Tibial nerve (tissue), 4 donors: ENCODE results near the gene TDRD9. TPM values are rescaled to one million over a fixed set of nuclear protein-coding genes. Genes with fewer than 3 reads are reported as not detected.

Experiments
- DNase-seq, 2 donors: peaks; one replicate each; pipeline ENCODE4 v3.0.0-alpha.2; 2019; ENCODE audit warnings: low spot score in 2 of 2
- H3K27ac ChIP-seq, 4 donors: fragments of 200-600 bp; sonication (generic) in 3 of 4; one replicate each; pipeline ENCODE4 v1.5.1; 2017 to 2019; ENCODE audit warnings: mild to moderate bottlenecking in 1 of 4
- H3K27me3 ChIP-seq, 2 donors: fragments of 200-600 bp; sonication (generic) in 1 of 2; one replicate each; pipeline versions ENCODE4 v1.5.1 to v1.6.0; 2017 to 2019
- H3K36me3 ChIP-seq, 3 donors: fragments of 200-600 bp; sonication (generic); one replicate each; pipeline ENCODE4 v1.5.1; 2018 to 2019
- H3K4me1 ChIP-seq, 4 donors: fragments of 200-600 bp; sonication (generic) in 3 of 4; one replicate each; pipeline ENCODE4 v1.5.1; 2017 to 2019
- H3K4me3 ChIP-seq, 4 donors: fragments of 200-600 bp; sonication (generic) in 3 of 4; one replicate each; pipeline ENCODE4 v1.5.1; 2017 to 2019; ENCODE audit warnings: mild to moderate bottlenecking in 1 of 4, moderate library complexity in 1 of 4
- H3K9me3 ChIP-seq, 4 donors: fragments of 200-600 bp; sonication (generic) in 3 of 4; one replicate each; pipeline ENCODE4 v1.5.1; 2017 to 2019
- CTCF ChIP-seq, 5 experiments: fragments of 200-600 bp in 3 of 5; fragments of 450-650 bp in 2 of 5; sonication (generic) in 3 of 5; IDR thresholded peaks; one replicate each; pipeline ENCODE4 v1.5.1; 2016 to 2019; ENCODE audit warnings: antibody characterized with exemption in 5 of 5, mild to moderate bottlenecking in 3 of 5, moderate library complexity in 2 of 5
- EP300 ChIP-seq, 2 donors: sonication (generic); formaldehyde crosslinking; IDR thresholded peaks; one replicate each; pipeline ENCODE4 v1.6.1; 2017; ENCODE audit warnings: antibody characterized with exemption in 2 of 2, mild to moderate bottlenecking in 1 of 2
- POLR2A ChIP-seq, 2 donors: fragments of 450-650 bp; IDR thresholded peaks; one replicate each; pipeline ENCODE4 v1.6.1; 2017; ENCODE audit warnings: antibody characterized with exemption in 2 of 2, mild to moderate bottlenecking in 2 of 2, moderate library complexity in 2 of 2
- WGBS, 2 donors: methylation state at CpG; one replicate each; pipeline ENCODE4 v1.1.5; 2018; 5-methylcytosine and 5-hydroxymethylcytosine counted together
- total RNA-seq, 4 donors: library from RNA; depleted of rRNA; stranded (reverse); fragments of >200 nt; gene quantifications; one replicate each; pipeline ENCODE4 v1.1.0, GENCODE V29; 2016

Gene TDRD9
- total RNA-seq, 4 donors from 2014 or later, result under 0.01 to 1.9 (median 1.4) TPM

- no peaks in the 10 kb centered on the region for H3K27me3 ChIP-seq
- WGBS, 2 donors, result 82 to 87% methylated on average over 5 of the region's 5 CpGs
- no peaks in the 10 kb centered on the region for H3K4me1 ChIP-seq
- TF ChIP-seq CTCF (IDR thresholded peaks at IDR 0.05) (no peak), POLR2A (IDR thresholded peaks at IDR 0.05) (no peak), EP300 (IDR thresholded peaks at IDR 0.05) (no peak)
- no peak overlapping the region for H3K27ac ChIP-seq
- H3K4me3 ChIP-seq, result no peak overlapping the region
- no peaks in the 10 kb centered on the region for H3K36me3 ChIP-seq
- no peak for DNase-seq
- peaks cover 0 to 13% (median 0%) of the 10 kb centered on the region in 4 donors for H3K9me3 ChIP-seq
Measured at GRCh38 chr14:103984196-103984595, 55.9 kb downstream of the TDRD9 start.

DNA sequence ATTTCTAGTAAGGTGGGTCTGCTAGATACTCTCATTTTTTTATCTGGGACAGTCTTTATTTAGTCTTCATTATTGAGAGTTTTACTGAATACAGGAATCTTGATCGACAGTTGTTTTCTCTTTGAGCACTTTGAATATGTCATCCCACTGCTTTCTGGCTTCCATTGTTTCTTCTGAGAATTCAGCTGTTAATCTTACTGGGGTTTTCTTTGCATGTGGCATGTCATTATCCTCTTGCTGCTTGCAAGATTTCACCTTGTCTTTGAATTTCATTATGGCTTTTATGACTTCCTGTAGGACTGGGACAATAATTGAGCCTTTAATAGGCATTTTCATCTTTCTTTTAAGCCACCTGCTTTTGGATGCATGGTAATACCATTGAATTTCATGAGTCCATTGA lies 60.8 kb downstream of the TDRD9 start:
- TF ChIP-seq CTCF (IDR thresholded peaks at IDR 0.05) (no peak), EP300 (IDR thresholded peaks at IDR 0.05) (no peak), POLR2A (IDR thresholded peaks at IDR 0.05) (no peak)
- Histone ChIP-seq H3K27ac (no peak overlapping the region), H3K4me3 (no peak overlapping the region), H3K27me3 (no peaks in the 10 kb centered on the region), H3K4me1 (no peaks in the 10 kb centered on the region), H3K36me3 (no peaks in the 10 kb centered on the region), H3K9me3 (peaks cover 0 to 20% (median 0%) of the 10 kb centered on the region in 4 donors)
- 89 to 92% methylated on average over 1 of the region's 1 CpG for WGBS, 2 donors
- no peak for DNase-seq

GRCh38 chr14:103989964-103990363 lies 61.7 kb downstream of the TDRD9 start:
- Histone ChIP-seq H3K27ac (no peak overlapping the region), H3K27me3 (no peaks in the 10 kb centered on the region), H3K9me3 (peaks cover 0 to 20% (median 0%) of the 10 kb centered on the region in 4 donors), H3K4me1 (no peaks in the 10 kb centered on the region), H3K4me3 (no peak overlapping the region), H3K36me3 (no peaks in the 10 kb centered on the region)
- TF ChIP-seq POLR2A (IDR thresholded peaks at IDR 0.05) (no peak), CTCF (IDR thresholded peaks at IDR 0.05) (no peak), EP300 (IDR thresholded peaks at IDR 0.05) (no peak)
- WGBS, 2 donors, result 91 to 97% methylated on average over 4 of the region's 4 CpGs
- DNase-seq, result no peak

DNA sequence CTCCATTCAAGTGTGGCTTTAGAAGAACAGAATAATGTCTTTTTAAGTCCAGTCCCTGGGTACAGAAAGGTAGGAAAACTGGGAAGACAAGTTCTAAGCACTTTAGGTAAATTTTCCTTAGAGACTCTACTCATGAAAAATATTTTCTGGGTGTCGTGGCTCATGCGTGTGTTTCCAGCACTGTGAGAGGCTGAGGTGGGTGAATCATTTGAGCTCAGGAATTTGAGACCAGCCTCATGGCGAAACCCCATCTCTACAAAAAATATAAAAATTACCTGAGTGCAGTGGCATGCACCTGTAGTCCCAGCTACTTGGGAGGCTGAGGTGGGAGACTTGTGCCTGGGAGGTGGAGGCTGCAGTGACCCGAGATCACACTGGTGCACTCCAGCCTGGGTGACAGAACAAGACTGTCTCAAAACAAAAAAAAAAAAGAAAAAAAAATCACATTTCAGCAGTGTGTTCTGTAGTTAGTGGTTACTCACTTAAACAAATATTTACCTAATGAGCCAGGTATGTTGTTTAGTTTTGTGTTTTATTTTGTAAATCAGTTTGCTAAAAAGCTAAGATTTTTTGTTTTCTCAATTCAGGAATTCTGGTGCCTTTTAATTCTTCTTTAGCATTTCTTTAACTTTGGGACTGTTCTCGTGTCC lies 66.4 kb downstream of the TDRD9 start:
- H3K4me3 ChIP-seq, result no peak overlapping the region
- no peak for DNase-seq
- H3K27me3 ChIP-seq, result no peaks in the 10 kb centered on the region
- TF ChIP-seq EP300 (IDR thresholded peaks at IDR 0.05) (no peak), POLR2A (IDR thresholded peaks at IDR 0.05) (no peak), CTCF (IDR thresholded peaks at IDR 0.05) (no peak)
- no peak overlapping the region for H3K27ac ChIP-seq
- H3K4me1 ChIP-seq, result no peaks in the 10 kb centered on the region
- 83 to 87% methylated on average over 5 of the region's 5 CpGs for WGBS, 2 donors
- no peaks in the 10 kb centered on the region for H3K36me3 ChIP-seq
- peaks cover 0 to 2% (median 0%) of the 10 kb centered on the region in 4 donors for H3K9me3 ChIP-seq

- no peak for TF ChIP-seq CTCF (IDR thresholded peaks at IDR 0.05)
- no peak for TF ChIP-seq EP300 (IDR thresholded peaks at IDR 0.05)
- TF ChIP-seq POLR2A (IDR thresholded peaks at IDR 0.05), result no peak
- no peaks in the 10 kb centered on the region for H3K4me1 ChIP-seq
- H3K4me3 ChIP-seq, result no peak overlapping the region
- no peaks in the 10 kb centered on the region for H3K9me3 ChIP-seq
- DNase-seq, result no peak
- H3K27me3 ChIP-seq, result no peaks in the 10 kb centered on the region
- WGBS, 2 donors, result 59 to 80% methylated on average over 5 of the region's 5 CpGs
- no peaks in the 10 kb centered on the region for H3K36me3 ChIP-seq
- H3K27ac ChIP-seq, result no peak overlapping the region
Measured at GRCh38 chr14:103995876-103996275, 67.6 kb downstream of the TDRD9 start.
